ENCODE data around the gene SNORC. TPM values are rescaled to one million over a fixed set of nuclear protein-coding genes. Genes with fewer than 3 reads are reported as not detected.

Gene SNORC
- total and polyA plus RNA-seq, 10 of the 15 experiments (the other 5 are each of a cell fraction or from before 2014, with no cell fraction given): 0.04 to 0.74 (median 0.45) TPM; not detected in 4

DNA sequence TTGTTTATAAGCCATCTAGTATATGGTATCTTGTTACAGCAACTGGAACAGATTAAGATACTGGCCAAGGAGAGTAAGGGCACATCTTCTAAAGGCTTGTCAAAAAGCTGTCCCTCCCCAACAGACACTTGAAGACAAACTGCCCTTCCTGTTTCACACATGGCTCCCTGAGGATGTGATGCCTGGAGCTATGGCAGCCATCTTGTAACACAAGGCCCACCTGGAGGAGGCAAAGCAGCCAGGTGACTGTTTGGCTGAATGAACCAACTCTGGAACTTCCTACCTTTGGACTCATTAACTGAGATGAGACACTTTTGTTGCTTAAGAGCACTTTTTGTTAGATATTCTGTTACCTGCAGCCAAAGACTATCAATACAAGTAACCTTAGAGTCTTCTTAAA is 54.4 kb downstream of the SNORC start:
- H3K4me3 ChIP-seq: no peak overlapping the region
- intact Hi-C loops (cut with micrococcal nuclease; ENCODE audit: unreplicated experiment): no loop called here
- TF ChIP-seq HDGF (IDR thresholded peaks at IDR 0.05) (no peak), MXI1 (IDR thresholded peaks at IDR 0.05; ENCODE audit: low read depth, low read length) (no peak), ESRRA (IDR thresholded peaks at IDR 0.05; ENCODE audit: low read length) (no peak), MTA3 (IDR thresholded peaks at IDR 0.05; ENCODE audit: borderline replicate concordance, low read length) (no peak), MAX (IDR thresholded peaks at IDR 0.05; ENCODE audit: low read depth, low read length) (no peak), TCF12 (IDR thresholded peaks at IDR 0.05; ENCODE audit: low read depth, low read length) (no peak), RFX5 (IDR thresholded peaks at IDR 0.05; ENCODE audit: low read depth, low read length) (no peak), RAD21 (IDR thresholded peaks at IDR 0.05; ENCODE audit: insufficient read depth, low read depth, low read length) (no peak), FOS (IDR thresholded peaks at IDR 0.05; ENCODE audit: borderline replicate concordance, extremely low read depth, insufficient read length) (no peak), BCL3 (IDR thresholded peaks at IDR 0.05; ENCODE audit: borderline replicate concordance, insufficient read depth, low read depth, low read length, poor library complexity, severe bottlenecking) (no peak), IRF3 (IDR thresholded peaks at IDR 0.05) (no peak), ZBED1 (IDR thresholded peaks at IDR 0.05; ENCODE audit: borderline replicate concordance) (no peak)
- TF ChIP-seq, protein P1, sequence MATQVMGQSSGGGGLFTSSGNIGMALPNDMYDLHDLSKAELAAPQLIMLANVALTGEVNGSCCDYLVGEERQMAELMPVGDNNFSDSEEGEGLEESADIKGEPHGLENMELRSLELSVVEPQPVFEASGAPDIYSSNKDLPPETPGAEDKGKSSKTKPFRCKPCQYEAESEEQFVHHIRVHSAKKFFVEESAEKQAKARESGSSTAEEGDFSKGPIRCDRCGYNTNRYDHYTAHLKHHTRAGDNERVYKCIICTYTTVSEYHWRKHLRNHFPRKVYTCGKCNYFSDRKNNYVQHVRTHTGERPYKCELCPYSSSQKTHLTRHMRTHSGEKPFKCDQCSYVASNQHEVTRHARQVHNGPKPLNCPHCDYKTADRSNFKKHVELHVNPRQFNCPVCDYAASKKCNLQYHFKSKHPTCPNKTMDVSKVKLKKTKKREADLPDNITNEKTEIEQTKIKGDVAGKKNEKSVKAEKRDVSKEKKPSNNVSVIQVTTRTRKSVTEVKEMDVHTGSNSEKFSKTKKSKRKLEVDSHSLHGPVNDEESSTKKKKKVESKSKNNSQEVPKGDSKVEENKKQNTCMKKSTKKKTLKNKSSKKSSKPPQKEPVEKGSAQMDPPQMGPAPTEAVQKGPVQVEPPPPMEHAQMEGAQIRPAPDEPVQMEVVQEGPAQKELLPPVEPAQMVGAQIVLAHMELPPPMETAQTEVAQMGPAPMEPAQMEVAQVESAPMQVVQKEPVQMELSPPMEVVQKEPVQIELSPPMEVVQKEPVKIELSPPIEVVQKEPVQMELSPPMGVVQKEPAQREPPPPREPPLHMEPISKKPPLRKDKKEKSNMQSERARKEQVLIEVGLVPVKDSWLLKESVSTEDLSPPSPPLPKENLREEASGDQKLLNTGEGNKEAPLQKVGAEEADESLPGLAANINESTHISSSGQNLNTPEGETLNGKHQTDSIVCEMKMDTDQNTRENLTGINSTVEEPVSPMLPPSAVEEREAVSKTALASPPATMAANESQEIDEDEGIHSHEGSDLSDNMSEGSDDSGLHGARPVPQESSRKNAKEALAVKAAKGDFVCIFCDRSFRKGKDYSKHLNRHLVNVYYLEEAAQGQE (IDR thresholded peaks at IDR 0.05; ENCODE audit: low read depth, low read length): no peak
- TF ChIP-seq, protein P2, sequence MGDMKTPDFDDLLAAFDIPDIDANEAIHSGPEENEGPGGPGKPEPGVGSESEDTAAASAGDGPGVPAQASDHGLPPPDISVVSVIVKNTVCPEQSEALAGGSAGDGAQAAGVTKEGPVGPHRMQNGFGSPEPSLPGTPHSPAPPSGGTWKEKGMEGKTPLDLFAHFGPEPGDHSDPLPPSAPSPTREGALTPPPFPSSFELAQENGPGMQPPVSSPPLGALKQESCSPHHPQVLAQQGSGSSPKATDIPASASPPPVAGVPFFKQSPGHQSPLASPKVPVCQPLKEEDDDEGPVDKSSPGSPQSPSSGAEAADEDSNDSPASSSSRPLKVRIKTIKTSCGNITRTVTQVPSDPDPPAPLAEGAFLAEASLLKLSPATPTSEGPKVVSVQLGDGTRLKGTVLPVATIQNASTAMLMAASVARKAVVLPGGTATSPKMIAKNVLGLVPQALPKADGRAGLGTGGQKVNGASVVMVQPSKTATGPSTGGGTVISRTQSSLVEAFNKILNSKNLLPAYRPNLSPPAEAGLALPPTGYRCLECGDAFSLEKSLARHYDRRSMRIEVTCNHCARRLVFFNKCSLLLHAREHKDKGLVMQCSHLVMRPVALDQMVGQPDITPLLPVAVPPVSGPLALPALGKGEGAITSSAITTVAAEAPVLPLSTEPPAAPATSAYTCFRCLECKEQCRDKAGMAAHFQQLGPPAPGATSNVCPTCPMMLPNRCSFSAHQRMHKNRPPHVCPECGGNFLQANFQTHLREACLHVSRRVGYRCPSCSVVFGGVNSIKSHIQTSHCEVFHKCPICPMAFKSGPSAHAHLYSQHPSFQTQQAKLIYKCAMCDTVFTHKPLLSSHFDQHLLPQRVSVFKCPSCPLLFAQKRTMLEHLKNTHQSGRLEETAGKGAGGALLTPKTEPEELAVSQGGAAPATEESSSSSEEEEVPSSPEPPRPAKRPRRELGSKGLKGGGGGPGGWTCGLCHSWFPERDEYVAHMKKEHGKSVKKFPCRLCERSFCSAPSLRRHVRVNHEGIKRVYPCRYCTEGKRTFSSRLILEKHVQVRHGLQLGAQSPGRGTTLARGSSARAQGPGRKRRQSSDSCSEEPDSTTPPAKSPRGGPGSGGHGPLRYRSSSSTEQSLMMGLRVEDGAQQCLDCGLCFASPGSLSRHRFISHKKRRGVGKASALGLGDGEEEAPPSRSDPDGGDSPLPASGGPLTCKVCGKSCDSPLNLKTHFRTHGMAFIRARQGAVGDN (IDR thresholded peaks at IDR 0.05): no peak

More for the DNA sequence above, 54.4 kb downstream of the SNORC start:
- Histone ChIP-seq H3K4me2 (ENCODE audit: control insufficient read depth, insufficient read depth) (no peak overlapping the region), H3K36me3 (ENCODE audit: control insufficient read depth in 2 of 2, insufficient read depth in 2 of 2, low read length in 1 of 2) (no peaks in the 10 kb centered on the region), H3K27me3 (replicated peaks in 1 of 2; ENCODE audit: control insufficient read depth in 2 of 2, insufficient read depth in 2 of 2, low read length in 1 of 2) (peaks cover 5 to 6% of the 10 kb centered on the region in 2 experiments), H3K9ac (ENCODE audit: control insufficient read depth, insufficient read depth, low read length) (no peak overlapping the region), H3K79me2 (ENCODE audit: control insufficient read depth, insufficient read depth, low read length) (no peaks in the 10 kb centered on the region), H3K27ac (ENCODE audit: control insufficient read depth, insufficient read depth) (no peak overlapping the region), H3K9me3 (replicated peaks; ENCODE audit: control insufficient read depth, insufficient read depth, low read length) (no peaks in the 10 kb centered on the region; the same call in 2 of the 3 replicates), H3K4me1 (ENCODE audit: control insufficient read depth, insufficient read depth, low read length) (no peaks in the 10 kb centered on the region), H2AFZ (ENCODE audit: control insufficient read depth, low read depth, low read length) (no peak overlapping the region), H4K20me1 (ENCODE audit: control insufficient read depth, insufficient read depth) (no peaks in the 10 kb centered on the region)
- ChIA-PET SMC1A (ENCODE audit: uncharacterized antibody, unreplicated experiment) (interaction anchor here (0.9 kb wide), 1 partner anchor 105 kb away, joined by 4 read pairs; no protein-coding TSS in a partner anchor), RAD21 (ENCODE audit: unreplicated experiment) (interaction anchor here (1.0 kb wide), 1 partner anchor 104 kb away, joined by 4 read pairs; no protein-coding TSS in a partner anchor), POLR2A (no interaction called here), CTCF (interaction anchor here (1.5 to 1.6 kb wide), 2 partner anchors 105 to 327 kb away, joined by 3 to 7 read pairs; partner anchors contain the start of gene ATG16L1)
- in situ Hi-C loops (cut with MboI): no loop called here
- DNase-seq (ENCODE audit: low read depth, low spot score): no peak
- no peak for FAIRE-seq
- BruUV-seq (replicated peaks): no TSS peak
- ATAC-seq: no peak

Measured in GM12878 (cell line).